ENCODE results near the gene PNLDC1.

DNA sequence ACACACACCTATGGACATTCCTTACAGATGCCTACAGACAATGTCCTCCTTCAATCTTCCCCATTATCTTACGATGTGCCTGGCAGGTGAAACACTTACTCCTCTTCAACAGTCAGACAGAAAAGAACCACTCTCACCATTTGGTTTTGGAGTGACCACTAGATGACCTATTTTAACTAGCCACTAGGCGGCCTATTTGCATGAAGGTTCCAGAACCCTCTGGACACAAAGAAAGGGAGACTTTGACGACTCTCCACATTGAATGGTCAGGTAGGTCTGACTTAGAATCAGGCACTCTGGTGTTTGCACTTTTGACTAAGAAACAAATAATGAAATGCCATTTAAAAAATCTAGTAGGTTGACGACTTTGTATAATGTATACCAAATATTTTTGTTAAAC lies 42.0 kb downstream of the PNLDC1 start:
- TF ChIP-seq, protein P1, sequence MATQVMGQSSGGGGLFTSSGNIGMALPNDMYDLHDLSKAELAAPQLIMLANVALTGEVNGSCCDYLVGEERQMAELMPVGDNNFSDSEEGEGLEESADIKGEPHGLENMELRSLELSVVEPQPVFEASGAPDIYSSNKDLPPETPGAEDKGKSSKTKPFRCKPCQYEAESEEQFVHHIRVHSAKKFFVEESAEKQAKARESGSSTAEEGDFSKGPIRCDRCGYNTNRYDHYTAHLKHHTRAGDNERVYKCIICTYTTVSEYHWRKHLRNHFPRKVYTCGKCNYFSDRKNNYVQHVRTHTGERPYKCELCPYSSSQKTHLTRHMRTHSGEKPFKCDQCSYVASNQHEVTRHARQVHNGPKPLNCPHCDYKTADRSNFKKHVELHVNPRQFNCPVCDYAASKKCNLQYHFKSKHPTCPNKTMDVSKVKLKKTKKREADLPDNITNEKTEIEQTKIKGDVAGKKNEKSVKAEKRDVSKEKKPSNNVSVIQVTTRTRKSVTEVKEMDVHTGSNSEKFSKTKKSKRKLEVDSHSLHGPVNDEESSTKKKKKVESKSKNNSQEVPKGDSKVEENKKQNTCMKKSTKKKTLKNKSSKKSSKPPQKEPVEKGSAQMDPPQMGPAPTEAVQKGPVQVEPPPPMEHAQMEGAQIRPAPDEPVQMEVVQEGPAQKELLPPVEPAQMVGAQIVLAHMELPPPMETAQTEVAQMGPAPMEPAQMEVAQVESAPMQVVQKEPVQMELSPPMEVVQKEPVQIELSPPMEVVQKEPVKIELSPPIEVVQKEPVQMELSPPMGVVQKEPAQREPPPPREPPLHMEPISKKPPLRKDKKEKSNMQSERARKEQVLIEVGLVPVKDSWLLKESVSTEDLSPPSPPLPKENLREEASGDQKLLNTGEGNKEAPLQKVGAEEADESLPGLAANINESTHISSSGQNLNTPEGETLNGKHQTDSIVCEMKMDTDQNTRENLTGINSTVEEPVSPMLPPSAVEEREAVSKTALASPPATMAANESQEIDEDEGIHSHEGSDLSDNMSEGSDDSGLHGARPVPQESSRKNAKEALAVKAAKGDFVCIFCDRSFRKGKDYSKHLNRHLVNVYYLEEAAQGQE (IDR thresholded peaks at IDR 0.05): no peak
- no peak for TF ChIP-seq YY1 (IDR thresholded peaks at IDR 0.05)
- TF ChIP-seq, protein P2, sequence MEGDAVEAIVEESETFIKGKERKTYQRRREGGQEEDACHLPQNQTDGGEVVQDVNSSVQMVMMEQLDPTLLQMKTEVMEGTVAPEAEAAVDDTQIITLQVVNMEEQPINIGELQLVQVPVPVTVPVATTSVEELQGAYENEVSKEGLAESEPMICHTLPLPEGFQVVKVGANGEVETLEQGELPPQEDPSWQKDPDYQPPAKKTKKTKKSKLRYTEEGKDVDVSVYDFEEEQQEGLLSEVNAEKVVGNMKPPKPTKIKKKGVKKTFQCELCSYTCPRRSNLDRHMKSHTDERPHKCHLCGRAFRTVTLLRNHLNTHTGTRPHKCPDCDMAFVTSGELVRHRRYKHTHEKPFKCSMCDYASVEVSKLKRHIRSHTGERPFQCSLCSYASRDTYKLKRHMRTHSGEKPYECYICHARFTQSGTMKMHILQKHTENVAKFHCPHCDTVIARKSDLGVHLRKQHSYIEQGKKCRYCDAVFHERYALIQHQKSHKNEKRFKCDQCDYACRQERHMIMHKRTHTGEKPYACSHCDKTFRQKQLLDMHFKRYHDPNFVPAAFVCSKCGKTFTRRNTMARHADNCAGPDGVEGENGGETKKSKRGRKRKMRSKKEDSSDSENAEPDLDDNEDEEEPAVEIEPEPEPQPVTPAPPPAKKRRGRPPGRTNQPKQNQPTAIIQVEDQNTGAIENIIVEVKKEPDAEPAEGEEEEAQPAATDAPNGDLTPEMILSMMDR (IDR thresholded peaks at IDR 0.05; ENCODE audit: low read depth, low read length, missing input control): peak; percentile 14
- TF ChIP-seq, protein P3, sequence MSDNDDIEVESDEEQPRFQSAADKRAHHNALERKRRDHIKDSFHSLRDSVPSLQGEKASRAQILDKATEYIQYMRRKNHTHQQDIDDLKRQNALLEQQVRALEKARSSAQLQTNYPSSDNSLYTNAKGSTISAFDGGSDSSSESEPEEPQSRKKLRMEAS (IDR thresholded peaks at IDR 0.05): no peak
- TF ChIP-seq SP1 (IDR thresholded peaks at IDR 0.05): no peak

Data from liver (tissue), 3 donors.